Measurements from ENCODE around the gene CABCOCO1.

DNA sequence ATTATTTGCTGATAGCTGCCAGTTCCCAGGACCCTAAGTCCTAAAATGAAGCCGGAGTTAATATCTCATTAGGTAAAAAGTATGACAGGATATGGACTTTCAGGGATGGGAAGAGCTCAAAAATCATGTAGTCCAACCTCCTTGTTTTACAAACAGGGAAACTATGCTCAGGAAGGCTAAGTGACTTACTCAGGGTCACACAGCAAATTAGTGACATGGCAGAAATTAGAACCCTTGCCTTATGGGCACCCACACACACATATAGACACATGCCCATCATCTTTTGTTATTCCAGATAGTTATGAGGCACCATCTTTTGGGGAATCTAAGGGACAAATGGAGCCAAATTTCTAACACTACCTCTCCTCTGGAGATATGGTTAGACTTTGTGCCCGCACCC lies 147.5 kb downstream of the CABCOCO1 start:
- TF ChIP-seq YY1 (IDR thresholded peaks at IDR 0.05; ENCODE audit: extremely low read depth, insufficient replicate concordance, low read depth, low read length) (no peak), POLR2A (IDR thresholded peaks at IDR 0.05; ENCODE audit: borderline replicate concordance, extremely low read depth, insufficient read depth, insufficient read length) (no peak)

All from HCT116 (cell line).